ENCODE measurements around the gene C11orf42.

- TF ChIP-seq EZH2phosphoT487 (conservative IDR thresholded peaks at IDR 0.05; ENCODE audit: low read length), result no peak
- TF ChIP-seq, protein P1, sequence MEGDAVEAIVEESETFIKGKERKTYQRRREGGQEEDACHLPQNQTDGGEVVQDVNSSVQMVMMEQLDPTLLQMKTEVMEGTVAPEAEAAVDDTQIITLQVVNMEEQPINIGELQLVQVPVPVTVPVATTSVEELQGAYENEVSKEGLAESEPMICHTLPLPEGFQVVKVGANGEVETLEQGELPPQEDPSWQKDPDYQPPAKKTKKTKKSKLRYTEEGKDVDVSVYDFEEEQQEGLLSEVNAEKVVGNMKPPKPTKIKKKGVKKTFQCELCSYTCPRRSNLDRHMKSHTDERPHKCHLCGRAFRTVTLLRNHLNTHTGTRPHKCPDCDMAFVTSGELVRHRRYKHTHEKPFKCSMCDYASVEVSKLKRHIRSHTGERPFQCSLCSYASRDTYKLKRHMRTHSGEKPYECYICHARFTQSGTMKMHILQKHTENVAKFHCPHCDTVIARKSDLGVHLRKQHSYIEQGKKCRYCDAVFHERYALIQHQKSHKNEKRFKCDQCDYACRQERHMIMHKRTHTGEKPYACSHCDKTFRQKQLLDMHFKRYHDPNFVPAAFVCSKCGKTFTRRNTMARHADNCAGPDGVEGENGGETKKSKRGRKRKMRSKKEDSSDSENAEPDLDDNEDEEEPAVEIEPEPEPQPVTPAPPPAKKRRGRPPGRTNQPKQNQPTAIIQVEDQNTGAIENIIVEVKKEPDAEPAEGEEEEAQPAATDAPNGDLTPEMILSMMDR (IDR thresholded peaks at IDR 0.05; ENCODE audit: insufficient read depth, low read length, poor library complexity, severe bottlenecking), result no peak
Measured at GRCh38 chr11:6240781-6241180, 35.4 kb downstream of the C11orf42 start.

All from SU-DHL-6 (cell line).